Keratinocyte (primary cell): ENCODE data around the gene GRIK4. TPM values are rescaled to one million over a fixed set of nuclear protein-coding genes. Genes with fewer than 3 reads are reported as not detected.

Experiments
- DNase-seq: peaks from one replicate; pipeline ENCODE4 v3.0.0-alpha.2; 2011; ENCODE audit warnings: low read depth, missing footprints, low spot score
- FAIRE-seq: peaks from 2 replicates; lab custom pipeline; 2011; peaks lifted over from hg19 to GRCh38; lab: Jason Lieb, UNC
- H2AFZ ChIP-seq: 2 replicates; pipeline ENCODE4 v1.6.0; 2012; ENCODE audit warnings: low read length, control low read depth, inconsistent platforms; ENCODE audit not compliant: control insufficient read depth
- H3K27ac ChIP-seq: 2 replicates; pipeline ENCODE4 v1.5.1; 2011; ENCODE audit warnings: low read length; ENCODE audit not compliant: control insufficient read depth, insufficient read depth
- H3K27me3 ChIP-seq: 3 replicates; pipeline ENCODE4 v1.6.0; 2011; ENCODE audit warnings: low read length; ENCODE audit not compliant: control insufficient read depth, insufficient read depth; ENCODE audit errors: extremely low read depth
- H3K36me3 ChIP-seq, 2 experiments: 2 replicates in 1 of 2; 3 replicates in 1 of 2; pipeline ENCODE4 v1.5.1; 2011; ENCODE audit warnings: low read length in 2 of 2, mild to moderate bottlenecking in 1 of 2; ENCODE audit not compliant: control insufficient read depth in 2 of 2, insufficient read depth in 2 of 2; ENCODE audit errors: extremely low read depth in 1 of 2
- H3K4me1 ChIP-seq: 3 replicates; pipeline ENCODE4 v1.5.1; 2011; ENCODE audit warnings: low read length; ENCODE audit not compliant: control insufficient read depth, insufficient read depth; ENCODE audit errors: extremely low read depth
- H3K4me2 ChIP-seq: 3 replicates; pipeline ENCODE4 v1.6.0; 2011; ENCODE audit warnings: low read depth, low read length; ENCODE audit not compliant: control insufficient read depth, insufficient read depth; ENCODE audit errors: extremely low read depth
- H3K4me3 ChIP-seq, 3 experiments: fragments of 200-600 bp in 1 of 3; sonication (generic) in 1 of 3; 2 replicates in 2 of 3; 3 replicates in 1 of 3; pipeline ENCODE4 v1.5.1; 2011 to 2016; ENCODE audit warnings: low read length in 3 of 3, mild to moderate bottlenecking in 3 of 3, control low read depth in 2 of 3, inconsistent platforms in 1 of 3, low read depth in 1 of 3, mixed read lengths in 1 of 3, mixed run types in 1 of 3, moderate library complexity in 1 of 3; ENCODE audit not compliant: control insufficient read depth in 2 of 3, insufficient read depth in 2 of 3; ENCODE audit errors: extremely low read depth in 1 of 3
- H3K79me2 ChIP-seq: 2 replicates; pipeline ENCODE4 v1.6.0; 2012; ENCODE audit warnings: low read length; ENCODE audit not compliant: control insufficient read depth, insufficient read depth
- H3K9ac ChIP-seq: 3 replicates; pipeline ENCODE4 v1.6.0; 2011; ENCODE audit warnings: low read length; ENCODE audit not compliant: control insufficient read depth, insufficient read depth; ENCODE audit errors: extremely low read depth
- H3K9me1 ChIP-seq: 3 replicates; pipeline ENCODE4 v1.6.0; 2011; ENCODE audit warnings: low read length; ENCODE audit not compliant: control insufficient read depth, insufficient read depth; ENCODE audit errors: extremely low read depth
- H3K9me3 ChIP-seq: 2 replicates; pipeline ENCODE4 v1.5.1; 2012; ENCODE audit warnings: low read depth, low read length; ENCODE audit not compliant: control insufficient read depth
- H4K20me1 ChIP-seq: 3 replicates; pipeline ENCODE4 v1.6.0; 2011; ENCODE audit warnings: low read length; ENCODE audit not compliant: control insufficient read depth, insufficient read depth; ENCODE audit errors: extremely low read depth
- CTCF ChIP-seq, 3 experiments: IDR thresholded peaks in 1 of 3; conservative IDR thresholded peaks in 1 of 3; optimal IDR thresholded peaks in 1 of 3; 2 replicates in 2 of 3; 3 replicates in 1 of 3; pipeline versions ENCODE3 to v1.5.1; 2011; ENCODE audit warnings: low read length in 3 of 3, mild to moderate bottlenecking in 3 of 3, moderate library complexity in 2 of 3, control low read depth in 1 of 3, inconsistent platforms in 1 of 3; ENCODE audit not compliant: insufficient read depth in 2 of 3; ENCODE audit errors: extremely low read depth in 1 of 3
- EZH2 ChIP-seq: IDR thresholded peaks from one replicate; pipeline ENCODE4 v1.6.1; 2012; ENCODE audit warnings: inconsistent platforms, mild to moderate bottlenecking, low read length, moderate library complexity
- dilution Hi-C: fragments of 300-500 bp; cut with MboI; formaldehyde crosslinking; loops from one replicate; pipeline ENCODE4 v1.7.0; 2020; ENCODE audit warnings: low sequenced_read_pairs; ENCODE audit not compliant: extremely low pct_ligation_motif_present
- polyA plus RNA-seq, 5 experiments: library from polyadenylated mRNA; depleted of rRNA in 3 of 5; stranded (reverse) in 3 of 5; stranded (forward) in 1 of 5; unstranded in 1 of 5; fragments of >200 nt; gene quantifications; 1 replicate in 1 of 5; 2 replicates in 3 of 5; 3 replicates in 1 of 5; pipeline versions ENCODE4 v1.2.1 to v1.2.3, GENCODE V29; 2011 to 2012; ENCODE audit warnings: missing spikeins in 2 of 5, low read depth in 1 of 5, low replicate concordance in 1 of 5

Gene GRIK4
- polyA plus RNA-seq, 1 donor (not counting 4 experiments of a cell fraction or from before 2014, with no cell fraction given): not detected

- FAIRE-seq (no peak), DNase-seq (no peak)
- no peak overlapping the region for H3K27ac ChIP-seq
- no peaks in the 10 kb centered on the region for H3K9me3 ChIP-seq
- no peaks in the 10 kb centered on the region for H4K20me1 ChIP-seq
- H3K36me3 ChIP-seq: no peaks in the 10 kb centered on the region
- TF ChIP-seq CTCF (optimal IDR thresholded peaks at IDR 0.05 in 1 of 3, IDR thresholded peaks at IDR 0.05 in 1 of 3, conservative IDR thresholded peaks at IDR 0.05 in 1 of 3; ENCODE audit: extremely low read depth in 1 of 3, insufficient read depth in 2 of 3, low read length in 3 of 3) (no peak), EZH2 (no peak)
- no peak overlapping the region for H3K4me2 ChIP-seq
- no peaks in the 10 kb centered on the region for H3K79me2 ChIP-seq
- H3K4me1 ChIP-seq: no peaks in the 10 kb centered on the region
- H3K4me3 ChIP-seq: no peak overlapping the region
- dilution Hi-C loops: no loop called here
- H3K9me1 ChIP-seq: no peaks in the 10 kb centered on the region
- H3K9ac ChIP-seq: no peak overlapping the region
- peaks cover 14% of the 10 kb centered on the region for H3K27me3 ChIP-seq
- H2AFZ ChIP-seq: no peak overlapping the region
Measured at GRCh38 chr11:120797143-120797542, 285.6 kb downstream of the GRIK4 start.

- Histone ChIP-seq H3K9ac (no peak overlapping the region), H3K79me2 (no peaks in the 10 kb centered on the region), H3K27me3 (no peaks in the 10 kb centered on the region), H4K20me1 (no peaks in the 10 kb centered on the region), H3K9me3 (no peaks in the 10 kb centered on the region), H3K27ac (no peak overlapping the region), H3K9me1 (no peaks in the 10 kb centered on the region), H3K4me2 (no peak overlapping the region), H3K4me3 (no peak overlapping the region), H2AFZ (no peak overlapping the region), H3K36me3 (no peaks in the 10 kb centered on the region), H3K4me1 (no peaks in the 10 kb centered on the region)
- dilution Hi-C loops: no loop called here
- FAIRE-seq (no peak), DNase-seq (no peak)
- TF ChIP-seq CTCF (optimal IDR thresholded peaks at IDR 0.05 in 1 of 3, IDR thresholded peaks at IDR 0.05 in 1 of 3, conservative IDR thresholded peaks at IDR 0.05 in 1 of 3; ENCODE audit: extremely low read depth in 1 of 3, insufficient read depth in 2 of 3, low read length in 3 of 3): no peak
- TF ChIP-seq EZH2: no peak
Measured at GRCh38 chr11:120798854-120799253, 287.3 kb downstream of the GRIK4 start.
